GM08714 (cell line): Measurements from ENCODE around the gene MCM10.

Experiments used
- H3K4me3 ChIP-seq: fragments of 200-500 bp; sonication (Bioruptor generic); 2 replicates; pipeline ENCODE4 v1.5.1; 2014; ENCODE audit warnings: mild to moderate bottlenecking, low read length, inconsistent platforms
- ZNF274 ChIP-seq: IDR thresholded peaks from 2 replicates; pipeline ENCODE4 v1.6.1; 2012; ENCODE audit warnings: mild to moderate bottlenecking, low read depth, low read length

Gene MCM10

DNA sequence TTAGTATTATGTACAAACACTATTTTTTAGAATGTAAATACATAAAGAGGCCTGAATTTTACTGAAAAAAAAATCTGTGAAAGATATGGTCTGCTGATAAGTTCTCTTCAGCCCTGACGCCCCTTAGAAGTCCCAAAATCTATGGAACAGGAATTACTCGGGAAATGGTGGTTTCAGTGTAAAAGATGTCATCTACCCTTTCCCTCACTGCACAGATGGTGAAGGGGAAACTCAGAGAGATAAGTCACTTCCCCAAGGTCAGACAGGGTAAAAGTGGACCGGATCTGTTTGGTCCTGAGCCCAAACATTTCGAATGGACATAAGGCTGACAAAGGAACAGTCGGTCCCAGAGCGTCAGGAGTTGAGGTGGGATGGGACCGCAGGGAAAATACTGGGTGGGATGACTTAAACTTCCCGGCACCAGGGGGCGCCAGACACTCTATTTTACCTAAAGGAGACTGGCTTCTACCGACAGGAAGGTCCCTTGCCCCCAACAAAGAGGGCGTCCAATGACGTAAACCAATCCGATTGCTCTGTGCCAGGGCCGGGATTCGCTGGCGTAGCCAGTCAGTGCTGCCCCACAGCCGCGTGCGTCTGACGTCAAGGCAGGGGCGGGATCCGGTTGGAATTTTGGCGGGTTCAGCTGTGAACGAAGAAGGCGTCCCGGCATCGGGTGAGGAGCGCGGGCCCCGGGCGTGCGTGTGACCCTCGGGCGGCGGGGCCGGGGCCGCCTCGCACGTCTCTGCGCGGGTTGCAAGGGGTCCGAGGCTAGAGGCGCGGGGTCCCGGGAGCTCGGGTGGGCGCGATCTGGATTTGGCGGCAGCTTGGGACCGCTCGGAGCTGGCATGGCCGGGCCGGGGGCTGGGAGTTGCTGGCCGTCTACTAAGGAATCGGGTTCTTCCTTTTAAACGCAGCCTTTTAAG, at the start of gene MCM10:
TSS of gene MCM10 (plus strand) at position 625 of the 923 bp plus-strand sequence. CDS start 2,645 bp downstream, outside the sequence.
- peak within 1 kb of the TSS; percentile 93 for H3K4me3 ChIP-seq
- no peak for TF ChIP-seq ZNF274

DNA sequence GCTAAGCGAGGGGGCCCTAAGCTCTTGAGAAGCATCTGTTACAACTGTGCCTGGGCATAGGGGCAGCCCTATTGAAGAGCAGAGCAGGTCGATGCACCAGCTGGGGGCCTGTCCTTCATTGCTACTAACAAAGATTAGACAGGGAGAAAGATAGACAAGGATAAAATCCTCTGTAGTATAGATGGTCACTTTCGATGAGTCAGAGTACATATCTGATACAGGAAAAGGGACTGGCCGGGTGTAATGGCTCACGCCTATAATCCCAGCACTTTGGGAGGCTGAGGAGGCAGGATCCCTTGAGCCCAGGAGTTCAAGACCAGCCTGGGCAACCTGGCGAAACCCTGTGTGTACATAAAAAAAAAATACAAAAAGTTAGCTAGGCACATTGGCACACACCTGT, 47.8 kb upstream of the MCM10 start:
- TF ChIP-seq ZNF274: no peak
- no peak overlapping the region for H3K4me3 ChIP-seq

DNA sequence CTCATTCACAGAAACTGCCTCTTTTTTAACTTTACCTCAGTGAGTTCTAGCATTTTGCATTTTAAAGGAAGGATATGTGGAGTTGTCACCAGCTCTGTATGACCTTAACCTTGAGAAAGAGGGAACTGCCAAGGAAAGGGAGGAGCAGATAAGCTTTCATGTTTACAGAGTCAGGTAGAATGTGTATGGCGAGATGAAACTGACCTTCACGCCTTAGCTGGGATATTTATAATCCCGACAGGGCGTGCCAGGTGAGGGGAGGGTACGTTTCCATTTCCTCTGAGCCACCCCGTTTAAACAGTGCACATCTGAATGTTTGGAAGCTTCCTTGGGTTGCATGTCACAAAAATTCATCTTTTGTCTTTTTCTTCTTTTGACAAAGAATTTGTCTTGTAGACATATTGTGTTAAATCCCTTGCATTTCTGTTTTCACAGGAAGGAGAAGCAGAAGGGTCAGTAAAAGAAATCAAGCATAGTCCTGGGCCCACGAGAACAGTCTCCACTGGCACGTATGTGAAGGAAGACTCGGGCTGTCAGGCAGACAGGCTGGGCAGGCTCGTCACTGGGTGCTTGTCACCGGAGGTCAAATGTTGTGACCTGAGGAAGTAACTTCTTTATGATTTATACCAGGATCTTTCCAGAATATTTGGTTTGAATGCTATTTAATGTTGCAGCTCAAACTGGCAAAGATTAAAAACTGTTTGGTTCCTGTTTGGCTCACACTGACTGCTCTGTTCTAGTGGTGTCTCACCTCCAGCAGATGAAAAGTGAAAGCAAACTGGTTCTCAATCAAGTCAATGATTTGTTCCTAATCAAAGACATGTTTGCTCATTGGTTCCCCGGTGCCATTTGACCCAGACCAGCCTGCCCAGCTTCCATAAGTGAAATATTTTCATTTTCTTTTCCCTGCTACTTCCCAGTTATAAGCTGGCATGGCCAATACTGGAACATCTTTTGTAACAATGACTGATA, 45.2 kb upstream of the MCM10 start:
- peak overlapping the region; percentile 26; the same call in 1 of the 2 replicates for H3K4me3 ChIP-seq
- no peak for TF ChIP-seq ZNF274

DNA sequence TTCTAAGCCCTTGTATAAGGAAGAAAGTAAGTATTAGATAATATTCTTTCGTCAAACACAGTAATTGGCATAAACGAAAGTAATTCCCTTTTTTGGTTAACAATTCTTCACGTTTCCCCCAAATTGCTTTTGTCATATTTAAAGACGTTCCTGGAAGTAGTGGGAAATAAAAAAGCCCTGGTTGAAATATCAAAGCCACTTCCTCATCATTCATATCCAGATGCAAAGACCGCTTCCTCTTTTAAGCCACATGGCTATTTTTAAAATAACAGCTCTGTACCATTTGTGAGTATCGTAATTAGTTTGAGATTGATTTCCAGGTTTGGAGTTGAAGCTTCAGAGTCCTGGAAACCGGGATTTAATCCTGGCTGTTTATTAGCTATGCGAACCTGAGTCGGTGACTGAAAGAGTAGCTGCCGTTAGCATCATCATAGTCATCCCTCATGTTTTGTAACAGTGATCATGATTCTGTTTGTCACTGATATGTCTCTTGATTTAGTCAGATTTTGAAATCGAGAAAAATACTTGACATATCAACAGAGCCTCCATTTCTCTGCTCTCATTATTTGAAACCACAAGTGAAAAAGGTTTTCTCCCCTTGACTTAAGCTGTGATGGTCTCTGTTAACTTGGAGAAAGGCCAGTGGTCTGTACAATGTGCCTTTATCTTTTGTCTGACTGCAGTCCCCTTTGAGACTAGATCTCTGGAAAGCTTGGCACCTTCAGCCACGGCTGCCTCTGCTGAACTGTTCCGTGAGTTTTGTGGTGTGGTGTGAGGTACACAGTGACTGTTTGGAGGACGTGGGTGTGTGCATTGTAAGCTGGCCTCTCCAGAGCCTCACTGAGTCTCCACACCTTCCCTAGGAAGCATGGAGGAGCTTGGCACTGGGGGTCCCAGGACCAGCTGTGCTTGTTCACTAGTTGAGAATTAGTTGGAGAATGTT, 43.2 kb upstream of the MCM10 start:
- no peak for TF ChIP-seq ZNF274
- no peak overlapping the region for H3K4me3 ChIP-seq

DNA sequence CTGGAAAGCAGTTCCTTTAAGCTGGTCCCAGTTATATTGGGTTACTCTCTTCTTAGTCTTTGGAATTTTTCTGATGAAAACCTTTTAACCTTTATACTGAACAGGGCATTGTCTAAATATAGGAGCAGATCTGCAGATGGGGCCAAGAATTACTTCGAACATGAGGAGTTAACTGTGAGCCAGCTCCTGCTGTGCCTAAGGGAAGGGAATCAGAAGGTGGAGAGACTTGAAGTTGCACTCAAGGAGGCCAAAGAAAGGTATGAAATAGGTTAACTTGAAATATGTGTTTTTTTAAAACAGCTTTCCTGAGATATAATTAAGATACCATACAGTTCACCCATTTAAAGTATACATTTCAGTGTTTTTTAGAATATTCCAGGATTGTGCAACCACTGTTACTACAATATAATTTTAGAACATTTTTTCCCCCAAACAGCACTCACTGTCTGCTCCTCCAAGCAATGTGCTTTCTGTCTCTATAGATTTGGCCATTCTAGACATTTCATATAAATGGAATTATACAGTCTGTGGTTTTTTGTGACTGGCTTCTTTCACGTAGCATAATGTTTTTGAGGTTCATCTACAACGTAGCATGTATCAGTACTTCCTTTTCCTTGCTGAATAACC, 42.5 kb upstream of the MCM10 start:
- no peak for TF ChIP-seq ZNF274
- no peak overlapping the region for H3K4me3 ChIP-seq

DNA sequence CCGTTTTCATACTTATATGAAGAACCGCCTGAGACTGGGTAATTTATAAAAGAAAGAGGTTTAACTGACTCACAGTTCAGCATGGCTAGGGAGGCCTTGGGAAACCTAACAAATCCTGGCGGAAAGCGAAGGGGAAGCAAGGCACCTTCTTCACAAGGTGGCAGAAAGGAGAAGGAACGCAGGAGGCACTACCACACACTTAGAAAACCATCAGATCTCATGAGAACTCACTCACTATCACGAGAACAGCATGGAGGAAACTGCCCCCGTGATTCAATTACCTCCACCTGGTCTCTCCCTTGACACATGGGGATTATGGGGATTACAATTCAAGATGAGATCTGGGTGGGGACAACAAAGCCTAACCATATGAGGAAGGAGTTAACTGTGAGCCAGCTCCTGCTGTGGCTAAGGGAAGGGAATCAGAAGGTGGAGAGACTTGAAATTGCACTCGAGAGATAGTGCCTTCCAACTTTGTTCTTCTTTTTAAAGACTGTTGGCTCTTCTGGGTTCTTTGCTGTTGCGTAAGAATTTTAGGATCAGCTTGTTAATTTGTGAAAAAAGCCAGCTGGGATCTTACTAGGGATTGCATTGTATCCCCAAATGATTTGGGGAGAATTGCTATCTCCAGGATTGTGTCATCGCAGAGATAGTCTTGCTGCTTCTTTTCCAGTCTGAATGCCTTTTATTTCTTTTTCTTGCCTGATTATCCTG, 40.4 kb upstream of the MCM10 start:
- TF ChIP-seq ZNF274: no peak

DNA sequence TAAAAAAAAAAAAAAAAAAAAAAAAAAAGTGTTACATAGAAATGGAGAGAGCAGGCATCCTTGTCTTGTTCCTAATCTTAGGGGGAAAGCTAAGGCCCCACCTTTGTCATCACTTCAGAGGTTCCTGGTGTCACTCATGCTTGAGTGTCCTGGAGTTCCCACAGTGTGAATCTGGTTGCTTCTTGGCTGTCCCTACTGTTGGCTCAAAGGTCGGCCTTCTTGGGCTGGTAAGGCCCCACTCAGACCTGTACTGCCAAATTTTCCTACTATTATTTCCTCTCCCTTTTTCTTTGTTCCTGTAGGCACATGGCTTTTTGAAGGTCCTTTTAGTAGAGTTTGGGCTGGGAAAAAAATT, 39.9 kb upstream of the MCM10 start:
- no peak overlapping the region for H3K4me3 ChIP-seq
- TF ChIP-seq ZNF274: no peak

More for the DNA sequence above, 40.4 kb upstream of the MCM10 start:
- H3K4me3 ChIP-seq: no peak overlapping the region

DNA sequence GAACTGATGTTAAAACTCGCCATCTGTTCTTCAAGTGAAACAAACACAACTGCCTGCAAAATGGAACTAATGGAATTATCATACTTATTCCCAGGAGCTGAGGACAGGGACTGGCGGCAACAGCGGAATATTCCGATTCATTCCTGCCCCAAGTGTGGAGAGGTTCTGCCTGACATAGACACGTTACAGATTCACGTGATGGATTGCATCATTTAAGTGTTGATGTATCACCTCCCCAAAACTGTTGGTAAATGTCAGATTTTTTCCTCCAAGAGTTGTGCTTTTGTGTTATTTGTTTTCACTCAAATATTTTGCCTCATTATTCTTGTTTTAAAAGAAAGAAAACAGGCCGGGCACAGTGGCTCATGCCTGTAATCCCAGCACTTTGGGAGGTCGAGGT, 24.7 kb upstream of the MCM10 start:
- H3K4me3 ChIP-seq: no peak overlapping the region
- no peak for TF ChIP-seq ZNF274

DNA sequence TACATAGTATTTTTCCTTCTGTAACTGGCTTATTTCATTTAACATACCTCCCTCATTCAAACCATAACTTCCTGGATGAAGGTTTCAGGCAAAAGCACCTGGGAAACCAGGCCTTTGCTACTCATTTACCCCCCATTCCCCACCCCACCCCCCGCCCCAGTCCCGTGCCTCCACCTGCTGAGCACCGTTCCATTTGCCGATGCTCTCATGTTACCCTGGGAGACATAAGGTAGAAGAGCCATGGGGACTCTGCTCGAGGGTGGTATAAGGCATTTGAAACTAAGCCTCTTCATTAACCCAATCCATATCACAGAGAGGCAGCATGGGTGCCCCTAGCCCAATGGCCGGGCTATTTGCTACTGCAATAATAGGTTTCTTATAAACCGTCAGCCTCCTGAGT, 22.2 kb upstream of the MCM10 start:
- H3K4me3 ChIP-seq: no peak overlapping the region
- no peak for TF ChIP-seq ZNF274

DNA sequence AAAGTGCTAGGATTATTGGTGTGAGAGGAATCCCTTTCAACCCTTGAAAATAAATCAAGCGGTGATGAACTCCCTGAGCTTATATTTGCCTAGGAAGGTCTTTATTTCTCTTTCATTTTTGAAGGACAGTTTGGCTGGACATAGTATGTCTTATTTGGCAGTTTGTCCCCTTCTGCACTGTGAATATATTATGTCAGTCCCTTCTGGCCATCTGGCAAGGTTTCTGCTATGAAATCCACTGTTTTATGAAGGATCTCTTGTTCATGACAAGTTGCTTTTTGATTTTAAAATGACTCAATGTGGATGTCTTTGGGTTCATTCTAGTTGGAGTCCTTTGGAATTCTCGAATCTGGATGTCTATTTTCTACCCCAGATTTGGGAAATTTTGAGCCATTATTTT, 21.7 kb upstream of the MCM10 start:
- no peak for TF ChIP-seq ZNF274
- no peak overlapping the region for H3K4me3 ChIP-seq

DNA sequence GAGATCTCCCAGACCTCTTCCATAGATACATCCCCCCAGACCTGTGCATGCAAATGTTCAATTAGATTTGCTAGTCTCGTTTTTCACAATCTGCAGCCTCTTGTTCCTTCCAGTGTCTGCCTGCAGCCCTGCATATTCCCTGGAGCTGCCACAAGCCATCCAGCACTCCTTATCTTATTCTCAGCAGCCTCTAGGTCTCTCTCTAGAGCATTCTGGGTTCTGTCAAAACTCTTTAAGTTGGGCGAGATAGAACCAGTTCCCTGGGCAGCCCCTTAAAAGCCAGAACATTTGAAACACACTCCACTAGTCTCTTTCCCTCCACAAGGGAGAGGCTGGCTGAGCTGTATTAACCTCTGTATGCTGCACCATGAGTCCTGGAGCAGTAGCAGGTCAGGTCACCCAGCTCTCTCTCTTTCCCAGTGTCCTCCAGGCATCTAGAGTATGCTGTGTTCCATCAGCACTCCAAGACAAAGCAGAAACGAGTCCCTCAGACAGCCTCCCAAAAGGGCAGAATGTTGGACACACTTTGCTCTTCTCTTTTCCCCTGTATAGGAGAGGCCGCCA, 20.6 kb upstream of the MCM10 start:
- H3K4me3 ChIP-seq: no peak overlapping the region
- no peak for TF ChIP-seq ZNF274

DNA sequence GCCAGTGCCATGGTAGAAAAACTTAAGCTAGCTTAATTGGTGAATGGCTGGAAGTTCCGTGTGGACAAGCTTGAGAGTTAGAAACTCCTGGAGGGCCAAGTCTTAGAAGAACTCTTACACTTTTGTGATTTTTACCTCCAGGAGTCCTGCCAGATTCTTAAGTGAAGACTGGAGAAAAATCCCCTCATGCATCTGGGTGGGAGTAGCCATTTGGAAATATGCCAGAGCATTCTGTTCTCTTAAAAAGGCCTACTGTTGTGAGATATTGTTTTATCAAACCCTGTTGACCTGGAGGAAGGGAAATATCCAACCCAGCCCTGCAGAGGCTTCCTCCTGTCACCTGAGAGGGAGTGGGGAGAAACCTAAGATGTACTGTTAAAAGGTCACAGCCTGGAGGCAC, 17.6 kb upstream of the MCM10 start:
- no peak overlapping the region for H3K4me3 ChIP-seq
- no peak for TF ChIP-seq ZNF274
